Measurements from ENCODE around the gene ARNT2.

GRCh38 chr15:80492409-80492808, 88.2 kb downstream of the ARNT2 start:
- no peak for TF ChIP-seq CTCF (IDR thresholded peaks at IDR 0.05; ENCODE audit: poor library complexity)
- no peak for TF ChIP-seq EZH2phosphoT487 (IDR thresholded peaks at IDR 0.05; ENCODE audit: low read depth, severe bottlenecking, unreplicated experiment)
- TF ChIP-seq EZH2 (IDR thresholded peaks at IDR 0.05; ENCODE audit: borderline replicate concordance) = no peak

Data from hepatocyte (in vitro differentiated cells).